AG09309 (cell line): ENCODE data around the gene CLASP1.
"Not testable (repeated sequence)": the region's sequence is repeated elsewhere in the genome, so short reads cannot be mapped to it uniquely, and the experiment has no call there.

Experiments
- DNase-seq: peaks from one replicate; pipeline ENCODE4 v3.0.0-alpha.2; 2010; ENCODE audit warnings: low read depth
- H3K4me3 ChIP-seq: 2 replicates; pipeline ENCODE4 v1.5.1; 2011; ENCODE audit warnings: mild to moderate bottlenecking, low read depth, low read length, moderate library complexity; ENCODE audit not compliant: control insufficient read depth
- CTCF ChIP-seq: IDR thresholded peaks from 2 replicates; pipeline ENCODE4 v1.5.1; 2011; ENCODE audit warnings: mild to moderate bottlenecking, low read depth, low read length, inconsistent platforms; ENCODE audit not compliant: insufficient read depth, control insufficient read depth; ENCODE audit errors: missing control alignments

Gene CLASP1

GRCh38 chr2:121333834-121334558, 315.3 kb downstream of the CLASP1 start:
- no peak for DNase-seq
- H3K4me3 ChIP-seq, result no peak overlapping the region
- TF ChIP-seq CTCF, result no peak

- DNase-seq, result no peak
Measured at GRCh38 chr2:121333231-121333630, 316.0 kb downstream of the CLASP1 start.

GRCh38 chr2:121331324-121331723, 317.9 kb downstream of the CLASP1 start:
- not testable (repeated sequence) for H3K4me3 ChIP-seq, DNase-seq

More at GRCh38 chr2:121333231-121333630, 316.0 kb downstream of the CLASP1 start:
- H3K4me3 ChIP-seq, result no peak overlapping the region
- TF ChIP-seq CTCF, result no peak

- TF ChIP-seq CTCF, result no peak
- DNase-seq, result no peak
- no peak overlapping the region for H3K4me3 ChIP-seq
Measured at GRCh38 chr2:121330921-121331320, 318.3 kb downstream of the CLASP1 start.

- no peak for TF ChIP-seq CTCF
- DNase-seq, result no peak
- H3K4me3 ChIP-seq, result no peak overlapping the region
Measured at GRCh38 chr2:121329786-121330185, 319.5 kb downstream of the CLASP1 start.

- TF ChIP-seq CTCF, result no peak
- H3K4me3 ChIP-seq, result no peak overlapping the region
- no peak for DNase-seq
Measured at GRCh38 chr2:121326628-121327027, 322.6 kb downstream of the CLASP1 start.

- no peak for TF ChIP-seq CTCF
- no peak overlapping the region for H3K4me3 ChIP-seq
- no peak for DNase-seq
Measured at GRCh38 chr2:121324601-121325000, 324.7 kb downstream of the CLASP1 start.
